GM21367 (cell line): Measurements from ENCODE around the gene FURIN.
A peak's percentile ranks its signal among the peaks of the same experiment; 100 is the strongest.
"Not testable (repeated sequence)": the region's sequence is repeated elsewhere in the genome, so short reads cannot be mapped to it uniquely, and the experiment has no call there.

Experiments
- ATAC-seq: cut with Tn5 transposase; IDR thresholded peaks from one replicate; pipeline ENCODE4 v1.9.1; 2021; ENCODE audit not compliant: unreplicated experiment

Gene FURIN

DNA sequence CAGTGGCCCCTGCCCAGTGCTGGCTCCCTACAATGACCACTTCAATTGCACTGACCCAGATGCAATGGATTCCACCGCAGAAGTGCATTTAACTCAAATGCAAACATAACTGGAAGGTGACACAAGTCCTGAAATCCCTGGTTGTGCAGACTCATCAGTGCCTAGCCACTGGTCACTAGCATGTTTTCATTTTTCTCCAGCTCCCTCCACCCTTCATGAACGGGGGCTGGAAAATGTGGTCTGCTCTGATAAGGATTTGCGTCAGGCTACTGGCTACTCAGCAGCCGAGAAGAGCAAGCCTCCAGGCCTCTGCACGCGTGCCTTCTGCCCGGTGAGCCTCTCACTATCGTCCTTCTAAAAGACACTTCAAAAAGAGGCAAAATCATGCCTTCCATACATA is 27.4 kb upstream of the FURIN start:
- no peak for ATAC-seq

DNA sequence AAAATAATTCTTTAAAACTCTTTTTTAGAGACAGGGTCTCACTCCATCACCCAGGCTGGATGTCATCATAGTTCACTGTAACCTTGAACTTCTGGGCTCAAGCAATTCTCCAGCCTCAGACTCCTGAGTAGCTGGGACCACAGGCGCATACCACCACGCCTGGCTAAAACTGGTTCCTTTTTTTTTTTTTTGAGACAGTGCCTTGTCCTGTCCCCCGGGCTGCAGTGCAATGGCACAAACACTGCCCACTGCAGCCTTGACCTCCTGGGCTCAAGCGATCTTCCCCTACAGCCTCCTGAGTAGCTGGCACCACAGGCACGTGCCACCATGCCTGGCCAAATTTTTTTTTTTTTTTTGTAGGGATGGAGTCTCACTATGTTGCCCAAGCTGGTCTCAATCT is 23.7 kb upstream of the FURIN start:
- ATAC-seq = no peak

DNA sequence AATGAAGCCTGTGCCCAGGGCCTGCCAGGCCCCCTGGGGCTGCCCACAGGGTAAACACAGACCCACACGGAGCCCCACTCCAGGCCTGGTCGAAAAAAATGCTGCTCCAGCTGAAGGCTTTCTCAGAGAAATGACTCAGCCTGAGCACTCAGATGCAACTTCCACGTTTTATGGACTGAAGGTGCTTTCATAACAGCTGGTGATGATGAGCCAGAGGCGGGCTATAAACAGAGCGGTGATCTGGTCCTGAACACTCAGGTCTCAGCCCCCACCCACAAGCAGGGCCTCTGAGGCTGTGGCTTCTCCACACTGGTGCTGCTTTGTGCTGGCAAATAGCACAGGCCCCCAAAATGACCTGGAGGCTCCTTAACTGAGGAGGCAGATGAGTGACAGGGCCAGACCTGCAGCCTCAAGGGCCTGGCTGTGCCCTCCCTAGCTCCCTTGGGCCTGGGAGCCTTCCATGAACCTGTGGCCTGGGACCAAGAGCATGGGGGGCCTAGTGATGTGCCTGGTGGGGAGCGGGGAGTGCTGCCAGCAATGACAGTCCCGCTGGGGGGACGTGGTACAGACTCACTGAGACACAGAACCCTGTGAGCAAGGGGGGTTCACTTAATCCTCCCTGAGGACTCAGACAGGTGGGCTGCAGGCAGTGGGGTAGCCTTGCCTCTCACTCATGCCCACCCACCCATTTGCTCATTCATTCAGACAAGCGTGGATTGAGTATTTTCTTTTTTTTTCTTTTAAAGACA is 23.0 kb upstream of the FURIN start:
- peak; percentile 76 for ATAC-seq

DNA sequence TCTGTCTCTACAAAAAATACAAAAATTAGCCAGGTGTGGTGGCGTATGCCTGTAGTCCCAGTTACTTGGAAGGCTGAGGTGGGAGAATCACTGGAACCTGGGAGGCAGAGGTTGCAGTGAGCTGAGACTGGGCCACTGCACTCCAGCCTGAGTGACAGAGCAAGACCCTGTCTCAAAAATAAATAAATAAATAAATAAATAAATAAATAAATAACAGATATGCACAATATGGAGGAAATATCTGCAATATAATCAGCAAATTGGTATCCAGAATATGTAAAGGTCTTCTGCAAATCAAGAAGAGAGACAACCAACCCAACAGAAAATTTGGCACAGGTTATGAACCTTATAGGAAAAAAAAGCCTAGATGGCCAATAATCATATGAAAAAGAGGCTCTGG is 19.0 kb upstream of the FURIN start:
- not testable (repeated sequence) for ATAC-seq

DNA sequence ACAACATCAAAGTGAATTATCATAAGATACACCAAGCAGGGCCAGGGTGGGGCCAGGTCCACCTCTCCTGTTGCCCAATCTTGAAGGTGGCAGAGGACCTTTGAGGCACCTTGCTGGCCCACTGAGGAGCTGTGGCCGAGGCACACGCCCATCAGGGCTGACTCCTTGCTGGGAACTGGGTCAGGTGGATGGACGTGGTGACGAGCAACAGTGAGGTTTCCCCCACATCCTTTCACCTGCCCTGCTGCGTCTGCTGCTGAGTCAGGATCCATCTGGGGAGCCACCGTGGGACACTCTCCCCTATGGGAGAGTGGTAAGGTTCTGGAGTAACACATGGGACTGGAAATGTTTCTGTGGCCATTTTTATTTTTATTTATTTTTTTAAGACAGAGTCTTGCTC is 17.3 kb upstream of the FURIN start:
- ATAC-seq = no peak

DNA sequence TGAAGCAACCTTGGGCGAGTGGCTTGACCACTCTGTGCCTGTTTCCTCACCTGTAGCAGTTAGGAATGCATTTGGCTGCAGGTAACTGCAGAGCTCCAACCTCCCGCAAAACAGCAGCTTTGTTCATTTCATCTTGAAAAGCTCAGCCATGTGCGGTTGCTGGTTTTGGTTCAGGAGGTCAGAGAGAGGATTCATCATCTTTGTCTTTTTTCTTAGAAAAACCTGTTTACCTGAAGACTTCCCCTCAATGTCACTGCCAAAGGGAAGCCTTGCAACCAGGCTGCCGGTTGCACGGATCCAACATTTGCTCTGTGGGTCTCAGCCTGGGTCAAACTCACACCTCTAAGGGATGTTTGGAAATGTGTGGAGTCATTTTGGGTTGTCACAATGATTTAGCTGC is 16.4 kb upstream of the FURIN start:
- no peak for ATAC-seq

DNA sequence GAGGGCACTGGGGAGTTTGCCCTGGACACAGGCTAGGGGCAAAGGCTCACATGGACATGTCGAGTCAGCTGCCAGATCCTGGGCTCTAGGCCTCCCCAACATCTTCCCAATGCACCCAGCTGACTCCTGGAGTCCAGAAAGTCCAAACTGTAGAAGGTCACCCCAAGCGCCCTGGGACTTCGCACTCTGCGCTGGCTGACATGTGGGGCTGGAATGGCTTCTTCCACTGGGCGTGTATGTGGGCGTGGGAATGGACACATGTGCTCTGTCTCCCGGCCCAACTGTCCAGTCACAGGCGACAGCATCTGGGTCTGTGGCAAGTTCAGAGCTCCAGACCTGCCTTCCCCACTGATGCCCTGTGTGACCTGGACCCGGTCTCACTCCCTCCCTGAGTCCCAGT is 13.2 kb upstream of the FURIN start:
- ATAC-seq = no peak

DNA sequence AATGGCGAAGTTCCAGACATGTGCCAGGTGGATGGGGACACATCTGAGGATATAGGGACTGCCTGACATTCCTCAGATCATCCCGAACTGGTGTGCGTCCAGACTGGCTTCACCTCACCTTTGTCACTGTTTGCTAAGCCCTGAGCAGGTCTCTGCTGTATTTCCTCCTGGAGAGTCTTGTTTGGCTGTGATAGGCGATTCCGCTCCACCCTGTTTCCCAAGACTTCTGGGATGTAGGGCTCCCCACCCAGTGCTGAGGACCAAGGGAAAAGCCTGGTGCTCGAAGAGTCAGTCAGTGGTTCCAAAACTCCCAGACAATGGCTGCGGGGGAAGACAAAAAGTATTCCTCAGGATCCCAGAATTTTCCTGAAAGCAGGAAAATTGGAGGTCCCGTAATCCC is 11.1 kb upstream of the FURIN start:
- no peak for ATAC-seq

DNA sequence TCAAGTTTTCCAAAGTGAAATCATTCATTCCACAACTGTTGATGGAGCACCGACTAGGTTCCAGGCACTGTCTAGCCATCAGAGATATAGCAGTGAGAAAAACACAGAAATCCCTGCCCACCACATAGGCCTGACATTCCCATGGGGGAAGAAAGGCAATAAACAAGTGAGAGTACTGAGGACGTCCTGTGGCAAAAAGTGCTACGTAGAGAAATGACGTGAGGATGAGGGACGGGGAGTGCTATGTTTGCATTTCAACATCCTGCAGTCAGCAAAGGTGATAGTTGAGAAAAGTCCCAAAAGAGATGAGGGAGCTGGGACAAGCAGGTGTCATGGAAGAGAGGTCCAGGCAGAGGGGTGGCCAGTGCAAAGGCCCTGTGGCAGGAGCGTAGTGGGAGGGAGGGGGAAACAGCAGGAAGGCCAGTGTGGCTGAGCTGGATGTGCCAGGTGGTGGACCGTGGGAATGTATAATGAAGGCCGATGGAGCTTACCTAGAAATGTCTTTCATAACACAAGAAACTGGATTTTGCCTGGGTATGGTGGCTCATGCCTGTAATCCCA is 10.4 kb upstream of the FURIN start:
- no peak for ATAC-seq

DNA sequence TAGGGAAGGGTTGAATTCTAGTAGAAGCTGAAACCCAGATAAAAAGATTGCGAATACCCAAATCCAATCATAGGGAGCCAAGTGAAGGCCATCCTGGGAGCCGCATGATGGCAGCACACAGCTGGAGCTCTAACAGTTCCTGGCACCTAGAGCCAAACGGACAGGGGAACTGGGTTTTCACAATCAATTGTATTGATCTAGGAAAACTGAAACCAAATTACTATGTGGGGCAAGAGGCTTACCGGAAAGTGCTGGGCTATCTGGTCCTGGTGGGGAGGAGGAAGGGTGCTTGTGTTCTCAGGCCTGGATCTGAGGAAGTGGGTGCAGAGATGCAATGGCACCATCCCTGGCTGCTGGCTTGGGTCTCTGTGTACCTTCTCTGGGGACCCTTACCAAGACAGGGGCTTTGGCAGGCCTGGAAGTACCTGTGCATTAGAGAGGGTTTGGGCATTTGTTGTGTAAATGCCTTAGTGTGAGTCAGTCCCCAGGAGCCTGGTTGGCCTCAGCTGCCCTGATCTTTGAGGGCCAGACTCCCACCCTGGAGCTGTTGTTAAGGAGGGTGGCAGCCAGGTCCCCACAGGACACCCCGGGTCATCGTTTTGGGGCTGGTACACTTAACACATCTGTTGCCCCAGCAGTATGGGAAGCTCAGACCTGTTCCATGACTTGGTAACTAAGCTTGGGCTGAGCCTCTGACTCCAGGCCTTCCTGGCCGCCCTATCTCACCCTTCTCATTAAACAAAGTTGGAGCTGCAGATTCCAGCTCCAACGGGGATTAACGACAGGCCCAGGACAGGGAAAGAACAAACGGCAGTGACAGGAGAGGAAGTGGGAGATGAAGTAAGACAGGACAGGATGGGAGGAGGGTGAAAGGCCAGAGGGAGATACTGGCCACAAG is 8.9 kb upstream of the FURIN start:
- no peak for ATAC-seq

DNA sequence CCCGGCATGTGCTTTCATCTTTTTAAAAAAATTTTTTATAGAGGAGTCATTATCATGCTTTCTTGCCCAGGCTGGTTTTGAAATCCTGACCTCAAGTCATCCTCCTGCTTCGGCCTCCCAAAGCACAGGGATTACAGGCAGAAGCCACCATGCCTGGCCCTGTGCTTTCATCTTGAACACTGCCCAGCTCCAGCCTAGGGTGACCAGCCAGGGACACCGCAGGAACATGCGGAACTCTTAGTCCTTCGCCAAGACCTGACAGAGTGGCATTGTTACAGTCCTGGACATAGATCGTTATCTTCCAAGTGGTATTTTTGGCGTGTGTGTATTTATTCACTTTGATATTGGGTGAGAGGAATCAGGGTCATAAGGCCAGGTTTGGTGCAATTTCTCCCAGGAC is 7.9 kb upstream of the FURIN start:
- no peak for ATAC-seq

DNA sequence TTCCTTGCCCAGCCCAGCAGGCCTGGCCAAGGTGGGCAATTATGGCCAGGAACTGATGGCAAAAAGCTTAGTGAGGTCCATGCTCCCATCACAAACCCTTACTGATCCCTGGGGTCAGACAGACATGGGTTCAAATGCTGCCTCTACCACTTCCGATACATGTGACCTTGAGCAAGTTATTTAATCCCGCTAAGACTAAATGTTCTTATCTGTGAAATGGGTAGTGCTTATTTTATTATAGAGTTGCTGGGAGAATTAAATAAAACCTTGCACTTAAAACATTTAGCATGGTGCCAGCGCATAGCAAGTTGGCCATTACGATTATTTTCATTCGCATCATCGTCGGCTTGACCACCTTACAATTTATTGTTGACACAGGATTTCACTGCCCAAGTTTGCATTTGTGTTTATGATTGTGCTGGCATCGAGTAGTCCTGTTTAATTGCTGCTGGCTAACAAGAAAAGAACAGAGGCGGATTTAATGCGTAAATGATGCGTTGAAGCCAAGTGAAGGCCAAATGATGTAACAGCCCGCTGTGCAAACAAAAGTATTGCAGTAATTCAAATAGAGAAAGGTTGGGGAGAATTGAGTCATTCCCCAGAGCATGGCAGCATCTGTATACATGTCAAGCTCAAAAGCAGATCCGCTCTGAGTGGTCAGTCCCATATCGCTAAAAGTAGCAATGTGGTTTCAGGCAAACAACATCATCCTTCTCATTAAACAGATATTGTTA is 7.3 kb upstream of the FURIN start:
- ATAC-seq = no peak

DNA sequence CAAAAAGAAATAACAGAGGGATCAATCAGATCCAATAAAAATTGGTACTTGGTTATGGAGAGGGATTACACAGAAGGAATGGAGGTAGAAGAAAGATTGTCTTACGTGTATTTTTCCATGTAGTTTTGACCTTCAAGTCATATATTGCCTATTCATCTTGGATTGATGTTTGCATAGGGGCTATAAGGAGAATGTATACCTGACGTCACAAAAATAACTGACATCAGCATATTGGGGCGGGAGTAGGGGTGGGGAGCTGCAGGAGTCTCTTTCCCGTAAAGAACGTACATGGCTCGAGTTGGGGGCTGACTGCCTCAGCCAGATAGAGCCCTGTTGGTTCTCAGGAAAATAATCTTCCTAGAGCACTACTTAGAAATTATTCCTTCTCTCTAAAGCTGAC is 5.9 kb upstream of the FURIN start:
- ATAC-seq = no peak

DNA sequence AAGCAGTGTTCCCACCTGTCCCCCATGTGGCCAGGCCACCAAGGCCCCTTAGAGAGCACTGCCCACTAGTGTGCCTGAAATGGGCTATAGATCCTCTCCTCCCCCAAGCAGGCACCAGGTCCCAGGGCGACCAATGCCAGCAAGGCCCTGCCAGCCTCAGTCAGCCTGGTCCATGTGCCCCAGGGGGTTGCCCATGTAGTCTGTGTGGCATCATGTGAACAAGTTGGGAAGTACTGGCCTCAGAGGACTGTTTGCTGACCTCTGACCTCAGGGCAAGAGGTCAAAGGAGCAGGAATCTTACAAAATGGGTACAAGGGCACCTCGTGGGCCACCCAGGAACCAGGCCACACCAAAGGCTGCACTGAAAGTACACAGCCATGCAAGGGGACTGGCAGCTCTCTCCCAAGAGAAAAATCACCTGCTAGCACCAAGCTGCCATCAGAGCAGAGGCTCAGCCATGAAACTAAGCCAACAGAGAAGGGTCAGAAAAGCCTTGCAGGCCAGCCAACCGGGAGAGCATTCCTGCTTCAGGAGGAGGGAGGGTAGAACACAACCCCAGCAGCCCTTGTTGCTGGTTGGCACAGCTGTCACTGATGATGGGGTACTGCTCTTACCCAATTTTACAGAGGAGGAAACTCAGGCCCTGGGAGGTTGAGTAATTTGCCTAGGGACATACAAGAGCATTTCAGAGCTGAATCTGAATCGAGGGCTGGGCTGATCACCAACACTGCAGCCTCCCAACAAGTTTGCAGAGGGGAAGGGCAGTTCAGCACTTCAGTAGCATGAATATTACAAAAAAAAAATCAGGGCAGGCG is 5.2 kb upstream of the FURIN start:
- ATAC-seq = no peak

DNA sequence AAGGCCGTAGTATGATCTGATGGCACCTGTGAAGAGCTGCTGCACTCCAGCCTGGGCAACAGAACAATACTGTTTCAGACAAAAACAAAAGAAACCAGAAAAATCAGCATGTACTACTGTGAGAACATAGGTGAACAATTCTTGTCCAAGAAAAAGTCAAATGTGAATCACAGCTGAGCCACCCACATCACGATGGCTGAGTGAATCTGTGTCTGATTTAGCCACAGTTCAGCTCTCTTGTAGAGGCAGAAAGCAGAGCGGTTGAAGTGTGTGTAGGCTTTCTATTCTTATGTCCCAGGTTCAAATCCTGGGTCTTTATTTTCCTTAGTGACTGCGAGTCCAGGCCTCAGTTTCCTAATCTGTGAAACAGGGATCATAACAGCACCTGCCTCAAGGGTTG is 4.4 kb upstream of the FURIN start:
- no peak for ATAC-seq

DNA sequence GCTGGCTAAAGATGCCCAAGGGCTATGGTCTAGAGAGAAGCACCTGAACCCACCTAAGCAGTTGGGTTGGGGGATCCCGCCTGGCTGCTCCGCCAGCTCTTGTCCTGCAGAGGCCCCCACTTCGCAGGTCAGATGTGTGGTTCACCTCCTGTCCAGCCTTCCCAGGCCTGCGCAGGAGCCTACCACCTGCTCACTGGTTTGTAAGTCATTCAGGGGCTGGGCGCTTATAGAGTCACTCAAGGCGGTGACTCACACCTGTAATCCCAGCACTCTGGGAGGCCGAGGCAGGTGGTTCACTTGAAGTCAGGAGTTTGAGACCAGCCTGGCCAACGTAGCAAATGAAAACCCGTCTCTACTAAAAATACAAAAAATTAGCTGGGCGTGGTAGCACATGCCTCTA is 3.9 kb upstream of the FURIN start:
- ATAC-seq = no peak

DNA sequence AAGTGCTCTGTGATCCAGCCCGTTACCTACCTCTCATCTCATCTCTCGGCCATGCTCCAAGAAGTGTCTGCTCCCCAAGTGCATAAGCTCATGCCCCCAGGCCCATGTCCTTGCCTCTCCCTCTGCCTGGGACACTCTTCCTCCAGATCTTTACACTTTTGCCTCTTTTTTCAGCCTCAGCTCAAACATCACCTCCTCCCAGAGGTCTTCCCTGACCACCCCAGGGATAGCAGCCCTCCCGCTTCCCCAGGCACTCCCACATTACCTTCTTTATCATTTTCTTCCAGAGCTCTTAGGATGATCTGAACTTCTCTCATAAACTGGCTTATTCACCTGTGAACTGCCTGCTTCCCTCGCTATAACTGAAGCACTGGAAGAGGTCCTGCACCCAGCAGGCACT is 2.7 kb upstream of the FURIN start:
- no peak for ATAC-seq

DNA sequence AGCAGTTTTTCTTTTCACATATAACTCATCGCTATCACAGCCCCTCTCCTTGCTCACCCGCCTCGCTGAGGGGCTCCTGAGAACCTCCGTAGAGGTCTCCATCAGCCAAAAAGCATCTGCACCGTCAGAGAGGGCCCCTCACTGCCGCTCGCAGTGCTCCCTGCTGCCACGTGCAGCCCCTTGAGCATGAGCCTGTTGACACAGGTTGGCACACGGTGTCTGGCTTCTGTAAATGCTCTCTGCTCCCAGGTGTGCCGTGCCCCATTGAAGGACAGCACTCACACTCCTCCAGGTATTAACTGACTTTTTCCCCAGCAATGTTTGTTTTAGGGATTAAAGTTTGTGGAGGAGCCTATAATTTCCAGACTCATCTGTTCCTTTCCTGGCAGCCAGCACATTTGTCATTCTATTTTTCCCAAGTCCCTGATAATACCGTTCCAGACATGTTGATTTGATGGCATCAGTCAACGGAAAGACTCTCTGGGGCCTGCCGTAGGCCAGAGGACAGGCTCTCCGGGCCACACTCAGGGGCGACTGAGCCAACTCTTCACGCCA is 2.1 kb upstream of the FURIN start:
- no peak for ATAC-seq

DNA sequence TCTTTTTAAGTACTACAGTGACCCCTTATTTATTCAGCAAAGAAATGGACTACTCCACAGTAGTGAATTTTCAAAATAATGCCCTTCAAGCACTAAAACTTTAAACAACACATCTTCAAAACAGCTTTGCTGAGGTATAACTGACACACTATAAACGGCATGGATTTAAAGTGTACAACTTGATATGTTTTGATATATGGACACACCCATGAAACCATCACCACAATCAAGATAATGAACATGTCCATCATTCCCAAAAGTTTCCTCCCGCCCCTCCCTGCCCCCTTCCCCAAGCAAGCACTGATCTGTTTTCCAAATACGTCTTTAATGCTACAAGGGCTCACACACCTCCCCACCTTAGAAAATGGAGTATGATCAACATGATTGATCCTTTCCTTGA is 1.6 kb upstream of the FURIN start:
- ATAC-seq = no peak

DNA sequence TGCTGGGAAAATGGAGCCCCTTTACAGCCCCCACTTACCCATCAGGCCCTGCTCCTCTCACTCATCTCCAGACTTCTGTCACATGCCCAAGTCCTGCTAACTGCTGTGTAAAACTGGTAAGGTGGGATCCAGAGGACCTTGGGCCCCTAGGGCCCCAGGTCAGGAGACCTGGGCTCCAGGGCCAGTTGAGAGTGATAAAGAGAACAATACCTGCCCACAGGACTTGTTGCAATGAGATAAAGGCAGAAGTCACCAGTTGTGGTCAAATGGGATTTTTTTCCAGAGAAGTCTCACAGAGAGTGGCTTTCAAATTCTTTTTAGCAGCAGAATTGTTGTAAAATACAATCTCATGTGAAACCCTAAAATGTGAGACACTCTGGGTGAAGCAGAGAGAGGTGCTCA is 753 bp downstream of the FURIN start:
- ATAC-seq = no peak
